HEK293 (cell line): Measurements from ENCODE around the gene GPHN.

Experiments used
- CTCF ChIP-seq: fragments of 450-650 bp; formaldehyde crosslinking; IDR thresholded peaks from 2 replicates; pipeline ENCODE4 v1.5.1; 2016; ENCODE audit warnings: missing biosample characterization, missing genetic modification characterization
- HOXA7 ChIP-seq: sonication (generic); formaldehyde crosslinking; IDR thresholded peaks from 2 replicates; pipeline ENCODE4 v1.8.1; 2022; ENCODE audit warnings: missing genetic modification reagents, borderline replicate concordance
- HOXD13 ChIP-seq: sonication (generic); formaldehyde crosslinking; IDR thresholded peaks from 2 replicates; pipeline ENCODE4 v1.8.0; 2022; ENCODE audit warnings: missing genetic modification reagents, borderline replicate concordance
- KLF1 ChIP-seq: fragments of 450-650 bp; formaldehyde crosslinking; IDR thresholded peaks from 2 replicates; pipeline ENCODE4 v1.5.1; 2016; ENCODE audit warnings: missing biosample characterization, missing genetic modification characterization
- ZNF114 ChIP-seq: fragments of 450-650 bp; formaldehyde crosslinking; IDR thresholded peaks from 2 replicates; pipeline ENCODE4 v1.5.0; 2017; ENCODE audit warnings: missing biosample characterization, missing genetic modification characterization

- TF ChIP-seq KLF1 (tag by site-specific recombination), result no peak
- TF ChIP-seq HOXA7 (CRISPR knock-in tag), result no peak
- no peak for TF ChIP-seq ZNF114 (tag by site-specific recombination)
- TF ChIP-seq CTCF (tag by site-specific recombination), result no peak
- no peak for TF ChIP-seq HOXD13 (CRISPR knock-in tag)
Observed at GRCh38 chr14:67228325-67228984, 720.5 kb downstream of the GPHN start.
